HG03558 (cell line): ENCODE measurements around the gene RDM1.

ENCODE experiments used
- ATAC-seq: cut with Tn5 transposase; IDR thresholded peaks from one replicate; pipeline ENCODE4 v1.9.1; 2021; ENCODE audit warnings: moderate number of reproducible peaks; ENCODE audit not compliant: unreplicated experiment; ENCODE audit errors: extremely low read depth

The RDM1 gene

DNA sequence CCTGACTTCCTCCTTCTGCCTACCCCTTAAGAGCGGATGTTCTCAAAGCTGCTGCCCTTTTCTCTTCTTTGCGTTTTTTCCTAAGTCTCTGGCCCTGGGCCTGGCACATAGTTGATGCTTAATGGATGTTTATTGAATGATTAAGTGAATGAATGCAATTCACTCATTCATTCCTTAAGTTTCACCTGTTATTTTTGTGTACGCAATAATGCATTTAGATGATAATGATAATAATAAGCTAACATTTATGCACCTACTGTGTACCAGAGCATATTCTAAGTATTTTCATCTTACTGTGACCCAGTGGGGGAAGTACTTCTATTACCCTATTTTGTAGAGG is 54.8 kb downstream of the RDM1 start:
- no peak for ATAC-seq

DNA sequence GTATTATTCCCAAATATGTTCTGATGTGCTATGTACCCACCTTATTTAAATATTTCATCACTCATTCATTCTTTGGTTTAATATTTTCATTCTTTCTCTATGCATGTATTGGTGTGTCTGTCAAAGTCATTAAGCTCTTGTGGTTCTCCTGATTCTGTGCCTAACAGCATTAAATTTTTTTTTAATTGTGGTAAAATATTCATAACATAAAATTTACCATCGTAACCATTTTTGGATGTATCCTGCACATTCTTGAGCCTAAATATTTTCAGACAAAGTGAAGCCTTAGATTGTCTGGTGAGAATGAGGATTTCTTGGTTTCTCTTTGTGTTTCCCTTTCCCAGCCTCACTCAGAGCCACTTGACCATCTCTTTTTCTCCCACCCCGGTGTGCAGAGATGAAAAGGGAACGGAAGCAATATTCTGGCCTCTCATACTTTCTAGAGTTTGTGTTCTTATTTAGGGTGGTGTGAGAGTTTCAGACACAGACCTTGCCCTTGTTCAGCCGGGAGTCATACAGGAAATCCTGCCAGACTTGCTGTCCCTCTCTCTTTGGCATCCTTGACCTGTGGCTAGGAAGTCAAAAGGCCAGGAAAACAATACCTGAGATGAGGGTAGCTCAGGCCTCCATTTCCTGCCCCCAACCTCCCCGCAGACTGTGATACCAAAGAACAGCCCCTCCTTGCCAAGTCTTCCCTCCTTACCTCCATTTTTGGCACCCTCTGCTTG is 55.3 kb downstream of the RDM1 start:
- no peak for ATAC-seq

DNA sequence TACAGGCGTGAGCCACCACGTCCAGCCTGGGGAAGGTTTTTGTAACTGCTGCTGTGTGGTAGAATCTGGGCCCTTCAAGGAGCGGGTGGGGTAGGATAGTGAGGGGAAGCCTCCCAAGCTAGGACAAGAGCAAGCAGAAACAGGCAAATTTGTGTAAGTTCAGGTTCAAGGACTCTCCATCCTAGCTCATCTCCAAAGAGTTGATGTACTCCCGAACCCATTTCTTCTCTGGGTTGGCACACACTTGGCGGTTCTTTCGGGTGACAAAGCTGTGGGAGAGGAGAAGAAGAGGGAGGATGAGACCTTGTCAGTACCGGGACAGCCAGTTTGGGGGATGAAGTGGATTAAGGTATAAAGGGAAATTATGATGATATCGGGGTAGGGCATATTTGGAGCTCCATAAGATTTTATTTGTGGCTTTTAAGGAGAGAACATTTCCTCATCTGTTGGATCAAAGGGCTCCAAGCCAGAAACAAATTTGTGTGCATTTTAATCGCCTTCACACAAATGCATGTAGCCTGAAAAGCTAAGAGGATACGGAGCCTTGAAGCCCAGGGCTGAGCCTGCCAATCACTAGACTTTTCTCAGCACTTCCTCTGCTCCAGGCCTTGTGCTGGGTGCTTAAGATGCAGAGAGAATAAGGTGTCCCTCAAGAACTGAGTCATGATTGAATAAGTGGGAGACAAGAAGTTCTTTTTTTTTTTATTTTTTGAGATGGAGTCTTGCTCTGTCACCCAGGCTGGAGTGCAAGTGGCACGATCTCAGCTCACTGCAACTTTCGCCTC is 58.2 kb downstream of the RDM1 start:
- no peak for ATAC-seq

DNA sequence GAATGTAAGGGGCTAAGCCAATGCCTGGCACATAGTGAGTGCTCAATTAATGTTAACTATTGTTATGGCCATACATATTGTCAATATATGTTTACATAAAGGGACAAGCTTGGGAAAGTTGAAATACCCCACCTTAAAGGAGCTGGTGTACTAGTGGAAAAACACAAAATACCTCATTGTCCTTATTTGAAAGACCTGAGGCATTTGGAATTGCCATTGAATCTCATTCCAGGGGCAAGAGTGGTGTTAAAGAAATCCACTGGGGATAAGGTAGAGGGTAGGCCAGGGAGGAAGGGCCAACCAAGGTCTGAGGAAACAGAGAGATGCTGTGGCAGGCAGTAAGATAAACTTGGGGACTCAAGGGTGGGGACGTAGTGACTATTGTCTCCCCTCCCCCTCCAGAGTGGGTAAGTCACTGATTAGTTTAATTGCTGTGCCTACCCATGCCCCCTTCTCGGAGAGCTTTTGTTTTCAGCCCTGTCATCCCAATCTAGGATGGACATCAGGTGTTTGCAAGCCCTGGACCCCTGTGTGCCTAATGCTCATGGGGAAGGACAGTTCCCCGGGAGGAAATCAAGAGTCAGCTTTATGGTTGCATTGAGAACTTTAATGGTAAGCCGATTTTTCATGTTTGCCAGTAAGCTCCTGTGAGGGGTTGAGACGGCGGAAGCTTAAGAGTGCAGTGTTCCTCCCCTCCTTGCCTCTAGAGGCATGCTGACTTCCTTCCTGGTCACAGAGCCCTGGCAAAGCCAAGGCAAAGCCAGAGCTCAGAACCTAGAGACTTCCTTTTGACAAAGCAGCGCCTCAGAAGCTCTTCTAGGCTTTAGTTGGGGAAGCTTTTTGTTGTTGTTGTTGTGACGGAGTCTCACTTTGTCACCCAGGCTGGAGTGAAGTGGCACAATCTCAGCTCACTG is 59.4 kb downstream of the RDM1 start:
- ATAC-seq: no peak

DNA sequence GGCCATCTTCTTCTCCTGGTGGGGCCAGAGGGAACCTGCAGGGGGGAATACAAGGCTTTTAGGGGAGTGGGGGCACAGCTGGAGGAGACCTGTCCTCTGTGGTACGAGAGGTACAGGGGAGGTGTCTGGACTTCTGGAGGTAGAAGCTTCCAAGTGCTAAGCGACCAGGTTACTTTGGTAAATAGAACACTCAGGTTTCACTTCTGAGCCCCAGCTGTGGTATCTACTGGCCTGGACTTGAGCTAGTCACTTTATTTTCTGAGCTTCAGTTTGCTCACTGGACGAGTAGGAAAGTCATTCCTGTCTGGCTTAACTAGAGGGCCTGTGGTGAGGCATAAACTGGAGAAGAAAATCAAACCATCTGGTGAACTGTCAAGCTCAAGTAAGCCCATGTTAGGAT is 61.8 kb downstream of the RDM1 start, which contains the start of gene HEATR9:
Gene HEATR9, minus strand, starts transcription at position 155 of the 400 bp plus-strand sequence. Its CDS starts 149 bp downstream, at position 6.
- ATAC-seq: no peak
